Measurements from ENCODE around the gene TAF4.

DNA sequence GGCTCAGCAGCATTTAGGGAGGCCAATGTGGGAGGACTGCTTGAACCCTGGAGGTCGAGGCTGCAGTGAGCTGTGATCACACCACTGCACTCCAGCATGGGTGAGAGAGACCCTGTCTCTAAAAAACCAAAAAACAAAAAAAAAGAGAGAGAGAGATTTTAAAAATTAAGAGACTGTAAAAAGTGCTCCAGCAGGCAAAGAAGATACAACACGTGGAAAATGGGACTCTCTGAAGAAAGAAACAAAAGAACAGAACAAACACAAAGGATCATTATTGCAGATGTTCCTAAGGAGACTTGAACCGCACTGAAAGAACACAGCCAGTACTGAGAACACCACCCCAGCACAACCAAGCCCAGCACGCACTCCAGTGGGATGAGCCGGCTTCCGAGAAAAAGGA lies 74.2 kb downstream of the TAF4 start:
- TF ChIP-seq, protein P1, sequence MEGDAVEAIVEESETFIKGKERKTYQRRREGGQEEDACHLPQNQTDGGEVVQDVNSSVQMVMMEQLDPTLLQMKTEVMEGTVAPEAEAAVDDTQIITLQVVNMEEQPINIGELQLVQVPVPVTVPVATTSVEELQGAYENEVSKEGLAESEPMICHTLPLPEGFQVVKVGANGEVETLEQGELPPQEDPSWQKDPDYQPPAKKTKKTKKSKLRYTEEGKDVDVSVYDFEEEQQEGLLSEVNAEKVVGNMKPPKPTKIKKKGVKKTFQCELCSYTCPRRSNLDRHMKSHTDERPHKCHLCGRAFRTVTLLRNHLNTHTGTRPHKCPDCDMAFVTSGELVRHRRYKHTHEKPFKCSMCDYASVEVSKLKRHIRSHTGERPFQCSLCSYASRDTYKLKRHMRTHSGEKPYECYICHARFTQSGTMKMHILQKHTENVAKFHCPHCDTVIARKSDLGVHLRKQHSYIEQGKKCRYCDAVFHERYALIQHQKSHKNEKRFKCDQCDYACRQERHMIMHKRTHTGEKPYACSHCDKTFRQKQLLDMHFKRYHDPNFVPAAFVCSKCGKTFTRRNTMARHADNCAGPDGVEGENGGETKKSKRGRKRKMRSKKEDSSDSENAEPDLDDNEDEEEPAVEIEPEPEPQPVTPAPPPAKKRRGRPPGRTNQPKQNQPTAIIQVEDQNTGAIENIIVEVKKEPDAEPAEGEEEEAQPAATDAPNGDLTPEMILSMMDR (IDR thresholded peaks at IDR 0.05; ENCODE audit: insufficient read depth, low read length, poor library complexity, severe bottlenecking), result no peak
- TF ChIP-seq EZH2phosphoT487 (conservative IDR thresholded peaks at IDR 0.05; ENCODE audit: low read length), result no peak
